ENCODE data around the gene PTPN3. TPM values are rescaled to one million over a fixed set of nuclear protein-coding genes. Genes with fewer than 3 reads are reported as not detected.
A peak's percentile ranks its signal among the peaks of the same experiment; 100 is the strongest.

PTPN3 gene
- total and polyA plus RNA-seq, 7 experiments from 2014 or later = 0.89 TPM; not detected in 6

DNA sequence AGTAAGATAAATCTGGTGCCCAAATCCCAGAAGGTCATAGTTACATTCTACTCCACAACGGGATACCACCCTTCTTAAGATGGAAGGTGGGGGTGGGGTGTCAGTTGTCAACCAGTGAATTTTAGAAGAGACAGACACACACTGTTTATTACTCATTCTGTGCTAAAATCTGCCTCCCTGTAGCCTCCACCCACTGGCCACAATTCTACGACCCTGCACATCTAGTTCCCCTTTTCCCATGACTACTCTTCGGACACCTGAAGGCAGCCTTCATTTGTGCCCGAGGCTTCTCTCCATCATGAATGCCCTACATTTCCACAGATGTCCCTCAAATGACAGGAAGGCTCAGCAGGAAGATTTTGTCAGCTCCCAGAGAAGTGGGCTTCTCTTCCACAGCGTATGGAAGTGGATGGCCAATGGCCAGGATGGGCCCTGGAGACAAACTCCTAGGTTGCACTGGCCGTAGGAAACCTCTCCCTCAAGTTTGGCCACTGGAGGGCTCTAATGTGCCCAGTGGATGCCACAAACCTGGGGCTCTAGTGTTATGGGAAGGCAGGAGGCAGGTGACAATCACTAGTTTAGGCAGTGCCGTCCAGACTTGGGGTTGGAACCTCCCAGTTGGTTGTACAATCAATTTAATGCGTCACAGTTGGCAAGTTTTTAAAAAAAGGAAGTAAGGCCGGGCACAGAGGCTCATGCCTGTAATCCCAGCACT, 46.6 kb downstream of the PTPN3 start:
- POLR2A ChIA-PET = no interaction called here
- H3K9me3 Mint-ChIP-seq = no peaks in the 10 kb centered on the region
- peaks cover 11 to 50% (median 20%) of the 10 kb centered on the region in 5 donors for H3K27me3 Mint-ChIP-seq
- intact Hi-C loops (cut with micrococcal nuclease) = no loop called here
- no peak overlapping the region for H3K4me3 Mint-ChIP-seq
- H3K4me1 Mint-ChIP-seq = peaks cover 0 to 29% (median 5%) of the 10 kb centered on the region in 7 donors
- H3K27ac Mint-ChIP-seq = no peak overlapping the region
- ATAC-seq = no peak
- Histone ChIP-seq H3K9me3 (ENCODE audit: control insufficient read depth in 2 of 3, low read length in 3 of 3) (no peaks in the 10 kb centered on the region), H3K27me3 (ENCODE audit: control insufficient read depth in 2 of 2, insufficient read depth in 2 of 2, low read length in 2 of 2) (no peaks in the 10 kb centered on the region), H3K36me3 (ENCODE audit: control insufficient read depth in 2 of 3, insufficient read depth in 3 of 3, low read length in 3 of 3) (no peaks in the 10 kb centered on the region), H3K27ac (ENCODE audit: low read depth, low read length) (no peak overlapping the region), H3K4me1 (ENCODE audit: control insufficient read depth in 2 of 2, insufficient read depth in 2 of 2, low read length in 2 of 2) (no peaks in the 10 kb centered on the region), H3K4me3 (ENCODE audit: low read length) (no peak overlapping the region)
- DNase-seq = no peak
- no peaks in the 10 kb centered on the region for H3K36me3 Mint-ChIP-seq
- CTCF ChIA-PET = no interaction called here

DNA sequence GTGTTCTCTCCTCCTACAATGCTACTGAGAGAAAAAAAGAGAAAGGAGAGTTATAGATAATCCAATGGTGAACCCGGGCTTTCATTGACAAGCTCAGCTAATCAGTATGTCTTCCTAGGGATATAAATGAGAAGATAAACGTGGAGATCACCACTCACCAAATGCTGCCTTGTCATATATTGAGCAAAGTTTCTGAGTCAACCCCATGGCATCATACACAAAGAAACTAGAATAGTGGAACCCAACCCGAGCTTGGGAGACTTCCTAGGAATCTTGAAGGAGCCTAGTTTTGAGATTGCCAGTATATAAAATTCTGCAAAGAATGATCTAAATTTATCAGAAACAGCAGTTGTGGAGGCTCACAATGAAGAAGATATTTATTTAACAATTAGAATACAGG, 47.8 kb downstream of the PTPN3 start:
- ATAC-seq (no peak), DNase-seq (no peak)
- CTCF ChIA-PET = no interaction called here
- intact Hi-C loops (cut with micrococcal nuclease) = no loop called here
- H3K4me3 ChIP-seq (ENCODE audit: low read length) = no peak overlapping the region
- POLR2A ChIA-PET = no interaction called here
- no peaks in the 10 kb centered on the region for H3K9me3 ChIP-seq (ENCODE audit: control insufficient read depth in 2 of 3, low read length in 3 of 3)
- Mint-ChIP-seq H3K27me3 (peaks cover 5 to 49% (median 9%) of the 10 kb centered on the region in 5 donors), H3K36me3 (no peaks in the 10 kb centered on the region), H3K9me3 (no peaks in the 10 kb centered on the region), H3K4me1 (peaks cover 0 to 25% (median 5%) of the 10 kb centered on the region in 7 donors), H3K4me3 (no peak overlapping the region), H3K27ac (no peak overlapping the region)
- no peaks in the 10 kb centered on the region for H3K36me3 ChIP-seq (ENCODE audit: control insufficient read depth in 2 of 3, insufficient read depth in 3 of 3, low read length in 3 of 3)
- no peaks in the 10 kb centered on the region for H3K27me3 ChIP-seq (ENCODE audit: control insufficient read depth in 2 of 2, insufficient read depth in 2 of 2, low read length in 2 of 2)
- no peak overlapping the region for H3K27ac ChIP-seq (ENCODE audit: low read depth, low read length)
- H3K4me1 ChIP-seq (ENCODE audit: control insufficient read depth in 2 of 2, insufficient read depth in 2 of 2, low read length in 2 of 2) = no peaks in the 10 kb centered on the region

DNA sequence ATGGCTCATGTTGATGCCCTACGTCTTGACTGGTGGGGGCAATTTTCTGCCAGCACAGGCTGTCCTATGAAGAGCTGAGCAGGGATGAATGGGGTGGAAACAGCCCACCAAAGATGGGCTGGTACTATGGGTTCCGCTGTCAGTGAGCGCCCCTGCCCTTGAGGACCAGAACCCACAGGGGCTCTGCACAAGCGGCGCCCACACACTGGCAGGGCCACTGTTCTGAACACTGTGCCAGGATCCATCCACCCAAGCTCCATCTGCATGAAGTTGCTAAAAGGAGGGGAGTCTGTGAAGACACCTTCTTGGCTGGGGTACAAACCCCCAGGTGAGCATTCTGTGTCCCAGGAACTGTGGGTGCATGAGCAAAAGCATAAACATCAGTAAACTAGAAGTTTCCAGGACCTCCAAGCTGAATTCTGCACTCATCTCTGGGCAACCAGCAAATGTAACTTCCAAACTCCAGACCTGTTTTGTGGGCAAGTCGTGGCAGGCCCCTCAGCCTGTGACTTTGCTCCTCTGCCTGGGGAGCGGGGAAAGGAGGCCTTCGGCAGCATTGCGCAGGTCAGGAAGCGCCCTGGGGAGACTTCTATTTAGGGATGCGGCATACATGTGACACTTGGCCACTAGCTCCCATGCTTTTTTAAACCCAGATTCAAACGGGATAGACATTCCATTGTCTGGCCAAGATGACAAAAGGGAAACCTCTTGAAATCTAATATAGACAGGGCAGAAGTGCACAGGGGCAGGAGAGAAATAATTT, 48.9 kb downstream of the PTPN3 start:
- POLR2A ChIA-PET = no interaction called here
- H3K27ac Mint-ChIP-seq = no peak overlapping the region
- peaks cover 0 to 25% (median 5%) of the 10 kb centered on the region in 7 donors for H3K4me1 Mint-ChIP-seq
- H3K9me3 ChIP-seq (ENCODE audit: control insufficient read depth in 2 of 3, low read length in 3 of 3) = no peaks in the 10 kb centered on the region
- intact Hi-C loops (cut with micrococcal nuclease) = loop anchor here (10.0 kb wide), 3 partner anchors 606 to 1176 kb away; no protein-coding TSS in a partner anchor
- no peak overlapping the region for H3K4me3 ChIP-seq (ENCODE audit: low read length)
- H3K9me3 Mint-ChIP-seq = no peaks in the 10 kb centered on the region
- H3K27me3 Mint-ChIP-seq = peaks cover 5 to 46% (median 9%) of the 10 kb centered on the region in 5 donors
- DNase-seq = no peak
- H3K36me3 ChIP-seq (ENCODE audit: control insufficient read depth in 2 of 3, insufficient read depth in 3 of 3, low read length in 3 of 3) = no peaks in the 10 kb centered on the region
- no peak for ATAC-seq
- no peaks in the 10 kb centered on the region for H3K36me3 Mint-ChIP-seq
- no peak overlapping the region for H3K4me3 Mint-ChIP-seq
- H3K4me1 ChIP-seq (ENCODE audit: control insufficient read depth in 2 of 2, insufficient read depth in 2 of 2, low read length in 2 of 2) = no peaks in the 10 kb centered on the region
- CTCF ChIA-PET = no interaction called here
- H3K27ac ChIP-seq (ENCODE audit: low read depth, low read length) = no peak overlapping the region
- H3K27me3 ChIP-seq (ENCODE audit: control insufficient read depth in 2 of 2, insufficient read depth in 2 of 2, low read length in 2 of 2) = no peaks in the 10 kb centered on the region

DNA sequence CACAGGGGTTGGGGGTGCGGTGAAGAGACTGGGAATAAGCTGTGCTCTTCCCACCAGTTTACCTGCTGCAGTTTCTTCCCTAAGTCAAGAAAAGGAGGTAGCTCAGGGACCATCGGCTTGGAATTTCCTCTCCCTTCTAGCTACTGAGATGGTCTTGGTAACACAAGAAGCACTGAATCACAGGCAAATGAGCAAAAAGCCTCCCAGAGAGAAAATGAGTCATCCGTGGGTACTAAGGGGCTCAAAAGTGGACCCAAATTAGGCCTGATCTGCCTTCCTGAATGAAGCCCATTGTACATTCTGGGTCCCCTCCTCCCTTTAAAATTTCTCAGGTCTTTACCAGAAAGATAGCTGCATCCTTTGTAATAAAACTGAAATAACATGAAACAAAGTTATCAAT, 49.9 kb downstream of the PTPN3 start:
- Mint-ChIP-seq H3K27ac (peak overlapping the region in 1 of 9 donors; percentile 25), H3K4me1 (peaks cover 0 to 25% (median 5%) of the 10 kb centered on the region in 7 donors), H3K4me3 (peak overlapping the region in 1 of 10 donors; percentile 63), H3K9me3 (no peaks in the 10 kb centered on the region), H3K27me3 (peaks cover 0 to 38% (median 8%) of the 10 kb centered on the region in 5 donors), H3K36me3 (no peaks in the 10 kb centered on the region)
- ChIA-PET POLR2A (no interaction called here), CTCF (no interaction called here)
- Histone ChIP-seq H3K27me3 (ENCODE audit: control insufficient read depth in 2 of 2, insufficient read depth in 2 of 2, low read length in 2 of 2) (no peaks in the 10 kb centered on the region), H3K36me3 (ENCODE audit: control insufficient read depth in 2 of 3, insufficient read depth in 3 of 3, low read length in 3 of 3) (no peaks in the 10 kb centered on the region), H3K4me1 (ENCODE audit: control insufficient read depth in 2 of 2, insufficient read depth in 2 of 2, low read length in 2 of 2) (no peaks in the 10 kb centered on the region), H3K27ac (ENCODE audit: low read depth, low read length) (no peak overlapping the region), H3K4me3 (ENCODE audit: low read length) (no peak overlapping the region), H3K9me3 (ENCODE audit: control insufficient read depth in 2 of 3, low read length in 3 of 3) (no peaks in the 10 kb centered on the region)
- ATAC-seq = no peak
- DNase-seq = no peak
- intact Hi-C loops (cut with micrococcal nuclease) = loop anchor here (10.0 kb wide), 3 partner anchors 607 to 1177 kb away; no protein-coding TSS in a partner anchor

DNA sequence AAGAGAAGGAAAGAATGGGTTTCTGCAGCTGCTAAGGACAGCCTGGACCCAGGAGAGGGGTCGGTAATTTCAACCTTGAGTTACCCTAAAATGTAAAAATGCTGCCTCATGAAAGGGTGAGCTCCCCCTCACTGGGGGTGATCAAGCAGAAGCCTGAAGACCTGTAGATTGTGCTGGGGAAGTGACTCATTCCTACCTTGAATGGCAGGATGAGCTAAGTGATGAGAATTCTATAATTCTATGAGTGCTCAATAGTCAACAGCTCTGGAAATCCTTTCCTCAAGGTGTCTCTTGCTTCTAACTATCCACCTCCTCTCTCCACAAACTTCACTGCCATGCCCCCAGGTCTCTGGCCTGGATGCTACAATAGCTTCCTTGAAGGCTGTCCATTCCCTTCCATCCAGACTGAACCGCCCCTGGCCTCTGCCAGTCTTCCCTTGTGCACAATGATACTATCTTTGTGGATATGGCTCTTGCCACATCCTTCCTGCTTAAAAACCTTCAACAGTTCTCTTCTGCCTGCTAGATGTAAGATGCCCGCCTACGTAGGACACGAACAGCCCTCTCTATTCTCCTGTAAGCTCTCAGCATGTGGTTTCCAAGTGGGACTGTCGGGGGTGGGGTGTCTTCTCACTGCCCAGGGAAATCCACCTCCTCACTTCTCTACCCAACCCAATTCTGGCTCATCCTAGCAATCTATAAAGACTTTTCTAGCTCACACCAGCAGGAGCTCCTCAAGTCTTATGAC, 50.6 kb downstream of the PTPN3 start:
- Mint-ChIP-seq H3K36me3 (no peaks in the 10 kb centered on the region), H3K27me3 (peaks cover 0 to 39% (median 10%) of the 10 kb centered on the region in 5 donors), H3K9me3 (no peaks in the 10 kb centered on the region), H3K4me1 (peaks cover 0 to 25% (median 5%) of the 10 kb centered on the region in 7 donors), H3K4me3 (peak overlapping the region in 1 of 10 donors; percentile 63), H3K27ac (peak overlapping the region in 1 of 9 donors; percentile 78)
- intact Hi-C loops (cut with micrococcal nuclease) = loop anchor here (10.0 kb wide), 3 partner anchors 607 to 1177 kb away; no protein-coding TSS in a partner anchor
- CTCF ChIA-PET = no interaction called here
- Histone ChIP-seq H3K27ac (ENCODE audit: low read depth, low read length) (no peak overlapping the region), H3K4me1 (ENCODE audit: control insufficient read depth in 2 of 2, insufficient read depth in 2 of 2, low read length in 2 of 2) (no peaks in the 10 kb centered on the region), H3K9me3 (ENCODE audit: control insufficient read depth in 2 of 3, low read length in 3 of 3) (no peaks in the 10 kb centered on the region), H3K27me3 (ENCODE audit: control insufficient read depth in 2 of 2, insufficient read depth in 2 of 2, low read length in 2 of 2) (no peaks in the 10 kb centered on the region), H3K36me3 (ENCODE audit: control insufficient read depth in 2 of 3, insufficient read depth in 3 of 3, low read length in 3 of 3) (no peaks in the 10 kb centered on the region), H3K4me3 (ENCODE audit: low read length) (no peak overlapping the region)
- POLR2A ChIA-PET = no interaction called here
- DNase-seq (peak in 1 of 9 donors; percentile 54), ATAC-seq (no peak)

DNA sequence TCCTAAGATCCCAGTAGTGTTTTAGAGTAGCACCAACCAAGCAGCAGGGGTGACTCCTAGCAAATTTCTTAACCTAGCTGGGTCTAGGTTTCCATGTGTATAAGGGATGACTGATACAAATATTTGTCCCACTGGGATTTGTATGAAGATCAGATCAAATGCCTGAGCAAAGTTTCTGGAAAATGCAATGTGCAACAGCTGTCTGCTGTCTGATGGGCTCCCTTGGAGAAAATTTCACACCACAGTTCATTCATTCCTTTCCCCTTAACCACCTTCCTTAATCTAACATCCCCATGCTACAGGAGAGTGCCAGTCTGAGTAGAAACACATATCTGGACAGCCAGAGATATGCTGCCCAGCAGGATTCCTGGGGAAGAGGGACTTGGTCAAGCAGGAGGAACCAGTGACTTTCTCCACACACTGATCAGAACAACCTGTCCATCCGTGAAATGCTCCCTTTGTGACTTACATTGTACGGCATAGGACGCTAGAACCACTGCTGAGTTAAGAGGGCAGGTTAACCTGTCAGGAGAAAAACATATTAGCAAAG, 53.3 kb downstream of the PTPN3 start:
- Histone ChIP-seq H3K27me3 (ENCODE audit: control insufficient read depth in 2 of 2, insufficient read depth in 2 of 2, low read length in 2 of 2) (no peaks in the 10 kb centered on the region), H3K9me3 (ENCODE audit: control insufficient read depth in 2 of 3, low read length in 3 of 3) (no peaks in the 10 kb centered on the region), H3K4me3 (ENCODE audit: low read length) (no peak overlapping the region), H3K36me3 (ENCODE audit: control insufficient read depth in 2 of 3, insufficient read depth in 3 of 3, low read length in 3 of 3) (no peaks in the 10 kb centered on the region), H3K4me1 (ENCODE audit: control insufficient read depth in 2 of 2, insufficient read depth in 2 of 2, low read length in 2 of 2) (peaks cover 0 to 4% of the 10 kb centered on the region in 2 donors), H3K27ac (ENCODE audit: low read depth, low read length) (no peak overlapping the region)
- H3K4me1 Mint-ChIP-seq = peaks cover 7 to 39% (median 19%) of the 10 kb centered on the region in 7 donors
- DNase-seq (no peak), ATAC-seq (no peak)
- H3K9me3 Mint-ChIP-seq = no peaks in the 10 kb centered on the region
- peaks cover 0 to 32% (median 7%) of the 10 kb centered on the region in 5 donors for H3K27me3 Mint-ChIP-seq
- ChIA-PET POLR2A (no interaction called here), CTCF (no interaction called here)
- H3K27ac Mint-ChIP-seq = no peak overlapping the region
- H3K36me3 Mint-ChIP-seq = no peaks in the 10 kb centered on the region
- intact Hi-C loops (cut with micrococcal nuclease) = loop anchor here (10.0 kb wide), 3 partner anchors 610 to 1180 kb away; no protein-coding TSS in a partner anchor
- H3K4me3 Mint-ChIP-seq = no peak overlapping the region

Data from naive thymus-derived CD4-positive, alpha-beta T cell (primary cell).